HepG2 (cell line): Measurements from ENCODE around the gene GNAZ. TPM values are rescaled to one million over a fixed set of nuclear protein-coding genes. Genes with fewer than 3 reads are reported as not detected.

Experiments
- ATAC-seq: fragments of 200-7000 bp; cut with Tn5 transposase; 3 replicates; pipeline ENCODE4 v1.9.1; 2020; ENCODE audit warnings: mild to moderate bottlenecking, moderate library complexity
- BruUV-seq: library from RNA; stranded (reverse); fragments of 400-500 nt; replicated peaks from 2 replicates; lab custom pipeline; 2021; lab: Mats Ljungman, UMichigan
- CTCF ChIA-PET: fragments of 300-600 bp; formaldehyde crosslinking; extraction: SDS; loops from one replicate; lab custom pipeline; 2021; ENCODE audit warnings: low total read pairs, inconsistent platforms, low intra/inter-chr PET ratio; lab: Yijun Ruan, JAX
- POLR2A ChIA-PET: fragments of 350-600 bp; sonication (Branson Sonifier 250); formaldehyde crosslinking; loops from one replicate; lab custom pipeline; 2020; ENCODE audit warnings: antibody characterized with exemption, inconsistent platforms; lab: Yijun Ruan, JAX
- DNase-seq: peaks from one replicate; pipeline ENCODE4 v3.0.0-alpha.2; 2015; ENCODE audit warnings: low spot score
- FAIRE-seq: peaks from 3 replicates; lab custom pipeline; 2011; peaks lifted over from hg19 to GRCh38; lab: Jason Lieb, UNC
- H2AFZ ChIP-seq: one replicate; pipeline ENCODE4 v1.6.1; 2011; ENCODE audit warnings: low read length, inconsistent platforms
- H3K27ac ChIP-seq: fragments of 300-600 bp; 3 replicates; pipeline ENCODE4 v1.8.0; 2011; ENCODE audit warnings: mixed run types, mild to moderate bottlenecking, mixed read lengths, low read length, inconsistent platforms; ENCODE audit not compliant: insufficient read depth; ENCODE audit errors: extremely low read length
- H3K27me3 ChIP-seq, 2 experiments: fragments of 200-600 bp in 1 of 2; 2 replicates in 1 of 2; 3 replicates in 1 of 2; pipeline versions ENCODE4 v1.6.0 to v1.8.0; 2011; ENCODE audit warnings: low read length in 2 of 2, mild to moderate bottlenecking in 2 of 2, moderate library complexity in 2 of 2, inconsistent platforms in 1 of 2; ENCODE audit not compliant: insufficient read depth in 2 of 2, control insufficient read depth in 1 of 2
- H3K36me3 ChIP-seq, 2 experiments: fragments of 200-600 bp in 1 of 2; replicated peaks in 1 of 2; 2 replicates in 1 of 2; 3 replicates in 1 of 2; pipeline versions ENCODE4 v1.5.1 to v1.8.0; 2011; ENCODE audit warnings: low read length in 2 of 2, inconsistent platforms in 1 of 2; ENCODE audit not compliant: insufficient read depth in 2 of 2, control insufficient read depth in 1 of 2
- H3K4me1 ChIP-seq: 2 replicates; pipeline ENCODE4 v1.5.1; 2012; ENCODE audit warnings: low read length, inconsistent platforms; ENCODE audit not compliant: insufficient read depth
- H3K4me2 ChIP-seq: 2 replicates; pipeline ENCODE4 v1.6.0; 2011; ENCODE audit warnings: low read depth, low read length, inconsistent platforms
- H3K4me3 ChIP-seq, 3 experiments: fragments of 200-600 bp in 1 of 3; sonication (generic), shearing (Covaris generic) in 1 of 3; replicated peaks in 1 of 3; 2 replicates each; pipeline ENCODE4 v1.5.1; 2011 to 2016; ENCODE audit warnings: low read length in 3 of 3, inconsistent platforms in 2 of 3, low read depth in 2 of 3, mild to moderate bottlenecking in 2 of 3, control low read depth in 1 of 3, mixed read lengths in 1 of 3; ENCODE audit not compliant: insufficient read depth in 1 of 3
- H3K79me2 ChIP-seq: one replicate; pipeline ENCODE4 v1.6.1; 2011; ENCODE audit warnings: low read length, inconsistent platforms; ENCODE audit not compliant: insufficient read depth
- H3K9ac ChIP-seq: 2 replicates; pipeline ENCODE4 v1.6.0; 2011; ENCODE audit warnings: mild to moderate bottlenecking, low read depth, low read length, inconsistent platforms; ENCODE audit not compliant: insufficient read depth
- H3K9me3 ChIP-seq: 2 replicates; pipeline ENCODE4 v1.5.1; 2012; ENCODE audit warnings: mild to moderate bottlenecking, low read length
- H4K20me1 ChIP-seq: 2 replicates; pipeline ENCODE4 v1.6.0; 2011; ENCODE audit warnings: inconsistent platforms, mild to moderate bottlenecking, low read length, moderate library complexity; ENCODE audit not compliant: insufficient read depth
- CSRNP1 ChIP-seq: sonication (generic); formaldehyde crosslinking; IDR thresholded peaks from 2 replicates; pipeline ENCODE4 v1.8.1; 2023; ENCODE audit warnings: mild to moderate bottlenecking, missing genetic modification reagents
- E2F2 ChIP-seq: sonication (generic); formaldehyde crosslinking; IDR thresholded peaks from 2 replicates; pipeline ENCODE4 v1.4.0; 2020; ENCODE audit warnings: missing genetic modification reagents, borderline replicate concordance
- ETS1 ChIP-seq: sonication (generic); formaldehyde crosslinking; IDR thresholded peaks from 2 replicates; pipeline ENCODE4 v1.4.0; 2020; ENCODE audit warnings: missing genetic modification reagents
- GLMP ChIP-seq: sonication (generic); formaldehyde crosslinking; IDR thresholded peaks from 2 replicates; pipeline ENCODE4 v1.9.0; 2021; ENCODE audit warnings: missing genetic modification reagents, mild to moderate bottlenecking, borderline replicate concordance
- NFIB ChIP-seq: sonication (generic); formaldehyde crosslinking; IDR thresholded peaks from 2 replicates; pipeline ENCODE4 v1.9.0; 2021; ENCODE audit warnings: missing genetic modification reagents, mild to moderate bottlenecking, borderline replicate concordance
- PHF5A ChIP-seq: IDR thresholded peaks from one replicate; pipeline ENCODE4 v1.6.1; 2018; ENCODE audit warnings: low read depth, missing genetic modification reagents; ENCODE audit not compliant: unreplicated experiment
- WGBS: methylation state at CpG from one replicate; pipeline ENCODE4 v1.1.6; 2017; ENCODE audit warnings: low lambda C conversion rate; 5-methylcytosine and 5-hydroxymethylcytosine counted together
- in situ Hi-C: cut with HindIII; loops from 2 replicates; pipeline ENCODE4 v1.10.0; 2017; ENCODE audit warnings: low pct_unique_long_range_greater_than_20kb; ENCODE audit not compliant: extremely low pct_ligation_motif_present
- intact Hi-C: fragments of 100-400 bp; cut with micrococcal nuclease; formaldehyde crosslinking; loops from one replicate; pipeline ENCODE4 v1.10.0; 2022; ENCODE audit not compliant: unreplicated experiment
- polyA plus RNA-seq, 8 experiments: library from polyadenylated mRNA; depleted of rRNA in 3 of 8; stranded (reverse) in 7 of 8; unstranded in 1 of 8; fragments of >200 nt; fragmentation: Illumina TruSeq in 4 of 8; extraction: Trizol in 4 of 8; gene quantifications; 2 replicates each; pipeline versions ENCODE4 v1.2.1 to v1.2.3, GENCODE V29; 2011 to 2016; ENCODE audit warnings: low read depth in 4 of 8, missing spikeins in 1 of 8, mixed read lengths in 1 of 8; ENCODE audit not compliant: insufficient read depth in 1 of 8
- total RNA-seq, 5 experiments: library from RNA; depleted of rRNA; stranded (reverse); fragments of >200 nt; fragmentation: Illumina TruSeq; extraction: Trizol; gene quantifications; 2 replicates each; pipeline ENCODE4 v1.2.3, GENCODE V29; 2016; ENCODE audit warnings: low read depth in 1 of 5

The GNAZ gene
- total and polyA plus RNA-seq, 2 of the 13 experiments (the other 11 are each of a cell fraction or from before 2014, with no cell fraction given) = 11.4 to 22.3 TPM

- no peak for TF ChIP-seq ETS1 (CRISPR knock-in tag)
- TF ChIP-seq E2F2 (CRISPR knock-in tag) = no peak
- no peak for TF ChIP-seq GLMP
- TF ChIP-seq PHF5A = no peak
These were observed 52.9 kb downstream of the GNAZ start (continued) for GRCh38 chr22:23122992-23123803.

- TF ChIP-seq NFIB (CRISPR knock-in tag) (no peak), CSRNP1 (CRISPR knock-in tag) (no peak)
- in situ Hi-C loops = loop anchor here (10.0 kb wide), 1 partner anchor 279 kb away; no protein-coding TSS in a partner anchor
- H3K79me2 ChIP-seq = no peaks in the 10 kb centered on the region
- POLR2A ChIA-PET = no interaction called here
- intact Hi-C loops = loop anchor here (10.0 kb wide), 1 partner anchor 49 kb away; the partner anchor contains the start of gene GNAZ
- FAIRE-seq = no peak
- no peak overlapping the region for H2AFZ ChIP-seq
- no peak for DNase-seq
- H3K4me3 ChIP-seq = no peak overlapping the region
- no peaks in the 10 kb centered on the region for H3K27me3 ChIP-seq
- no TSS peak for BruUV-seq
- WGBS = 95% methylated on average over 7 of the region's 9 CpGs
- H3K27ac ChIP-seq = no peak overlapping the region
- H3K4me2 ChIP-seq = no peak overlapping the region
- H3K36me3 ChIP-seq = peaks cover 2 to 4% of the 10 kb centered on the region in 2 experiments; a peak in 3 of 5 replicates
- H3K4me1 ChIP-seq = peaks cover 7% of the 10 kb centered on the region
- H3K9ac ChIP-seq = no peak overlapping the region
- CTCF ChIA-PET = interaction anchor here (0.7 kb wide), 1 partner anchor 165 kb away, joined by 3 read pairs; no protein-coding TSS in a partner anchor
- no peaks in the 10 kb centered on the region for H4K20me1 ChIP-seq
- no peaks in the 10 kb centered on the region for H3K9me3 ChIP-seq
- no peak for ATAC-seq
These were observed 53.5 kb downstream of the GNAZ start for GRCh38 chr22:23123804-23124254.
